GM21423 (cell line): ENCODE data around the gene COL9A3.
"Not testable (repeated sequence)": the region's sequence is repeated elsewhere in the genome, so short reads cannot be mapped to it uniquely, and the experiment has no call there.

Experiments used
- ATAC-seq: cut with Tn5 transposase; IDR thresholded peaks from one replicate; pipeline ENCODE4 v1.9.1; 2021; ENCODE audit warnings: mild to moderate bottlenecking, moderate library complexity; ENCODE audit not compliant: unreplicated experiment

Gene COL9A3

GRCh38 chr20:62832951-62833391, 16.1 kb downstream of the COL9A3 start:
- ATAC-seq = peak; percentile 28

- no peak for ATAC-seq
Observed at GRCh38 chr20:62834967-62835730, 18.3 kb downstream of the COL9A3 start.

- no peak for ATAC-seq
Observed at GRCh38 chr20:62835931-62836861, 19.3 kb downstream of the COL9A3 start.

- no peak for ATAC-seq
Observed at GRCh38 chr20:62836967-62837490, 20.2 kb downstream of the COL9A3 start.

GRCh38 chr20:62837790-62838127, 20.9 kb downstream of the COL9A3 start:
- ATAC-seq = peak; percentile 15

GRCh38 chr20:62838128-62838891, 21.5 kb downstream of the COL9A3 start:
- peak; percentile 64 for ATAC-seq

- no peak for ATAC-seq
Observed at GRCh38 chr20:62839261-62839660, 22.4 kb downstream of the COL9A3 start.

- ATAC-seq = no peak
Observed at GRCh38 chr20:62839816-62840215, 23.0 kb downstream of the COL9A3 start.

- ATAC-seq = no peak
Observed at GRCh38 chr20:62840244-62841197, 23.7 kb downstream of the COL9A3 start.

GRCh38 chr20:62841705-62842212, 24.9 kb downstream of the COL9A3 start:
- ATAC-seq = no peak

- no peak for ATAC-seq
Observed at GRCh38 chr20:62843656-62844055, 26.8 kb downstream of the COL9A3 start.

- ATAC-seq = no peak
Observed at GRCh38 chr20:62844182-62844581, 27.3 kb downstream of the COL9A3 start.

GRCh38 chr20:62845416-62846160, 28.7 kb downstream of the COL9A3 start:
- ATAC-seq = no peak

- ATAC-seq = no peak
Observed at GRCh38 chr20:62846166-62846890, 29.5 kb downstream of the COL9A3 start.

- not testable (repeated sequence) for ATAC-seq
Observed at GRCh38 chr20:62848917-62849316, 32.1 kb downstream of the COL9A3 start.

GRCh38 chr20:62849431-62849830, 32.6 kb downstream of the COL9A3 start:
- no peak for ATAC-seq

- no peak for ATAC-seq
Observed at GRCh38 chr20:62850333-62850974, 33.6 kb downstream of the COL9A3 start.

- ATAC-seq = no peak
Observed at GRCh38 chr20:62852196-62852595, 35.3 kb downstream of the COL9A3 start.
